Inflammatory macrophage treated with lipopolysaccharide for 4 hours (primary cell): ENCODE data around the gene EBF4.
A peak's percentile ranks its signal among the peaks of the same experiment; 100 is the strongest.

Source experiments
- DNase-seq: peaks from one replicate; pipeline ENCODE4 v3.0.0-alpha.2; 2020

The EBF4 gene

GRCh38 chr20:2703716-2704475 is 11.3 kb downstream of the EBF4 start:
- DNase-seq, result no peak

GRCh38 chr20:2705931-2706645 is 13.5 kb downstream of the EBF4 start:
- DNase-seq, result no peak

- DNase-seq, result peak; percentile 18
Observed at GRCh38 chr20:2706688-2707352, 14.2 kb downstream of the EBF4 start.

GRCh38 chr20:2707353-2708072 is 14.9 kb downstream of the EBF4 start:
- no peak for DNase-seq

- no peak for DNase-seq
Observed at GRCh38 chr20:2708073-2708415, 15.5 kb downstream of the EBF4 start.

- no peak for DNase-seq
Observed at GRCh38 chr20:2708665-2709064, 16.1 kb downstream of the EBF4 start.

- DNase-seq, result no peak
Observed at GRCh38 chr20:2709205-2709981, 16.8 kb downstream of the EBF4 start.

GRCh38 chr20:2713285-2713684 is 20.7 kb downstream of the EBF4 start:
- no peak for DNase-seq

- peak; percentile 9 for DNase-seq
Observed at GRCh38 chr20:2729251-2729713, 36.7 kb downstream of the EBF4 start.

GRCh38 chr20:2729791-2730190 is 37.2 kb downstream of the EBF4 start:
- no peak for DNase-seq

- DNase-seq, result no peak
Observed at GRCh38 chr20:2734899-2735298, 42.3 kb downstream of the EBF4 start.

- no peak for DNase-seq
Observed at GRCh38 chr20:2736441-2736840, 43.9 kb downstream of the EBF4 start.

GRCh38 chr20:2738331-2739041 is 45.9 kb downstream of the EBF4 start:
- DNase-seq, result no peak

- DNase-seq, result no peak
Observed at GRCh38 chr20:2739042-2739398, 46.4 kb downstream of the EBF4 start.

GRCh38 chr20:2740702-2741101 is 48.1 kb downstream of the EBF4 start:
- no peak for DNase-seq

GRCh38 chr20:2741463-2741862 is 48.9 kb downstream of the EBF4 start:
- DNase-seq, result no peak

- no peak for DNase-seq
Observed at GRCh38 chr20:2741881-2742280, 49.3 kb downstream of the EBF4 start.

- DNase-seq, result no peak
Observed at GRCh38 chr20:2742431-2742830, 49.9 kb downstream of the EBF4 start.

GRCh38 chr20:2742934-2743559 is 50.5 kb downstream of the EBF4 start:
- peak; percentile 54 for DNase-seq

- DNase-seq, result no peak
Observed at GRCh38 chr20:2745060-2745910, 52.7 kb downstream of the EBF4 start.
